Stimulated activated CD4-positive, alpha-beta T cell treated with anti-CD3 and anti-CD28 coated beads, Interleukin-2, amount 100 ng/mL, for 24 hours (primary cell): ENCODE data around the gene LHFPL3.

Experiments used
- DNase-seq, 2 donors: peaks; one replicate each; pipeline ENCODE4 v3.0.0-alpha.2; 2020

LHFPL3 gene

DNA sequence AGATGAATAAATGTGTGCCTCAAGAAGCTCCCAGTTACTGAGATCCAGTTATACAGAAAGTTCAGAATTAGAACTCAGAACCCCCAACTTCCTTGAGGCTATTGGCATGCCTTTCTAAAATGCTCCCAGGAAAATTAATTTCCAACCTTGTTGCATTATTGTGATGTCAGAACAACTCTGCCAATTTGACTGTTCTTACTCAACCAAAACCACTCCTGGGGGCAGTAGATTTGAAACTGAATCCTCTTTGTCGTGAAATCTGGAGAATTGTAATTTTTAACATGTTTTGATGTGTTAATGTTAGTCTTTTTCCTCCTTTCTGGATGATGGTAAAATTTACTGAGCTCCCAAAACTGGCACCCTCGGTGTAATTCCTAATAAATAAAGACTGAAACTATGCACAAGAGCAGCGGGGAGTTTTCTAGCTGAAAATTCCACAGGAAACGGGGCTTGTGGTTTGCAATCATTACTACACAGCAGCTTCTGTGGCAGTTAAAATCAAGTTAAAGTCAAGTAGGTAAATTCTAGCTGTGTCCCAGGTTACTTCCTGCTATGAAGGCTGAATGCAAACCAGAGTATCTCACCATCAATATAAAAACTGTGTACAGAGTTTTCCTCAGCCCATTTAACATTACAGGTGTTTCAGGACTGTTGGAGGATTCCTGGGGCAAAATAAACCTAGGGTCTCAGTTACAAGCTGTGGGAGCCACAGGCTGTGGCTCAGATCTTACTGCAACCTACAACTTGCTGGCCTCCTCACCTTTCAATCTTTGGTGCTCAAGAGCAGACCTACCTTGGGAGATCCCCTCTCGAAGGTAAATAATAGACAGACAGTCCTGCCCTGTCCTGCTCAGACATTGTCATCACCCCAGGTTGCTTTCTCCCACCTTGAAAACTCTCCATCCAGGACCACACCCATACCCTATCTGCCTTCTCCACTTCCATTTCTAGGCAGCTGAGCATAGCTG is 529.3 kb downstream of the LHFPL3 start:
- DNase-seq: no peak

DNA sequence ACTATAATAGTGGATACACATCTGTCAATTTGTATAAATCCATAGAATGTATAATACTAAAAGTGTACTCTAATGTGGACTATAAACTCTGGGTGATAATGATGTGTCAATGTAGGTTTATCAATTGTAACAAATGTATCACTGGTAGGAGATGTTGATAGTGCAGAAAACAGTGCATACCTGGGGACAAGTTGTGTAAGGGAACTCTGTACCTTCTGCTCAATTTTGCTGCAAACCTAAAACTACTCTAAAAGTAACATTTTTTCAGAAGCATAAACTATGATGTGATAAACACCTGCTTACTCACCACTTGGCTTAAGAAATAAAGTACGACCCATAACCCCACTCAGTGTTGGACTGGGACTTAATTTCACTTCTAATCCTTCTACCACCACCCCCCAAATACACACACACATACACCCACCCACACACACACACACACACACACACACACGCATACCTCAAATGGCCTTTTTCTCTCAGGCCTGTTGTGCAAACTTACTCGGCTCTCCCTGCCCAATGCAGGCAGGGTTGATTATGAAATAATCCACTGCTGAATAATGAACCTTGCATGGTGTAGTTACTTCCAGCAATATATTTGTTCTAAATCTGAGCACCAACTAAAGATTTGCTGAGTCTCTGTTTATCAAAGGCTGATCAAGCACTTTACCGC is 531.5 kb downstream of the LHFPL3 start:
- no peak for DNase-seq

DNA sequence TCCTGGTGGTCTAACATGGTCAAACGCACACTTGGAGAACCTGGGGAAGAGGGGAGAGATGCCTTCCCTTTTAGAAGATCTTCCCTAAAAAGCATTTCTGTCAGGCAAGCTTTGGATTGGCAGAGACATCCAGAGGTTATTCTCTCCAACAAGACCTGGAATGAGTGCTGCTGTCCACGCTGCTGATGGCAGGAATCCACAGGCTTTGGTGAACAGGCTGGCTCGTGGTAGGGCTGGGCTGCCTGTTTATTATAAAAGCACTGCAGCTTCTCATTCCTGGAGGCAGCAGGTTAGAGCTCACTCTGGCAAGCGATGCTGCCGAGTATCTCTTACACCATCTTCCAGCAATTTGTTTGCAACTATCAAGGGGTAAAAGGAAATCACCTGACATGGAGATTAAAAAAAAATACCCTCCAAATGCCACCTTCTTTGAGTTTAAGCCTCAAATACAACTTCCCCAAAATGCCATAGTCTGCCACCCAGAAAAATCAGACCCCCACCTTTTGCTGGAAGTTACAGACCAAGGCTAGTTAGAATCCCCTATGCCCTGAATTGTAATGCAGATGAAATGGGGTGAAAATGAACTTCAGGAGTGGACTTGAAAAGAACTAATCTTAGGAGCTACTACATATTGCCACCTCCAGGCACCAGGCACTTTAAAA is 533.5 kb downstream of the LHFPL3 start:
- no peak for DNase-seq

DNA sequence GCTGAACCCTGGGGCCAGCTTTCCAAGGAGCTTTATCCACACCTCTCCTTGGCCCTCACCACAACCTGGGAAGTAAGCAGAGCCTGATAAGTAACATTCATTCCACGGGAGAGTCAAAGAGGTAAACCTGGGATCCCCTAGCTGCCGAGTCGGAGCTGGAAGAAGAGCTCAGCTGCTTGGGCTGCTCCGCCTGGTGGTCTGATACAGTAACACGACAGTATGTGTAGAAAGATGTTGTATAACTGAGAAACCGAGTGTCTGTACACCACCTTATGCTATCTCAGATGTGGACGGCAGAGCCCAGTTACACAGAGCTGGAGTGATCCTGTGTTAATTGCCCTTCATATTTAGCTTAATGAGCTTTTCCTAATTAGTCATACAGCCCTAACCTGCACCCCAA is 534.3 kb downstream of the LHFPL3 start:
- DNase-seq: no peak

DNA sequence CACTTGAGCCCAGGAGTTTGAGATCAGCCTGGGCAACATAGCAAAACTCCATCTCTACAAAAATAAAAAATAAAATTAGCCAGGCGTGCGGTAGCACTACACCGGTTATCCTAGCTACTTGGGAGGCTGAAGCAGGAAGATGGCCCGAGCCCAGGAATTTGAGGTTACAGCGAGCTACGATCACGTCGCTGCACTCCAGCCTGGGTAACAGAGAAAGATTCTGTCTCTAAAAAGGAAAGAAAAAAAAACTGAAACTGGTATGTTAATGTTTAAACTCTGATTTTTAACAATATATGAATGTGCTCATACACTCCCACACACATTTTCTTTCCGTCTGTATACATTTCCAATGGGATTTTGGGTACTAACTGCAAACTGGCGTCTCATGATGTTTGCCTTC is 545.0 kb downstream of the LHFPL3 start:
- no peak for DNase-seq

DNA sequence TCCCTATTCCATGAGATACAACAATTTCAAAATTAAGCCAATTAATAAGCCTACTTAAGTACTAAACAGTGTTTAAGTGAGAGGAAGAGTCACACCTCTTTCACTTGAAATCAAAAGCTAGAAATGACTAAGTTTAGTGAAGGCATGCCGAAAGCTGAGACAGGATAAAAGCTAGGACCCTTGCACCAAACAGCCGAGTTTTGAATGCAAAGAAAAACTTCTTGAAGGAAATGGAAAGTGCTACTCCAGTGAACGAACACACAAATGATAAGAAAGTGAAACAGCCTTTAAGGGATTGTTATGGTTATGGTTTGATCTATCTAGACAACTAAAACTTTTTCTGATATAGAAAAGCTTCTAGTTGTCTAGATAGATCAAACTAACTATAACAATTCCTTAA is 550.2 kb downstream of the LHFPL3 start:
- DNase-seq: no peak

DNA sequence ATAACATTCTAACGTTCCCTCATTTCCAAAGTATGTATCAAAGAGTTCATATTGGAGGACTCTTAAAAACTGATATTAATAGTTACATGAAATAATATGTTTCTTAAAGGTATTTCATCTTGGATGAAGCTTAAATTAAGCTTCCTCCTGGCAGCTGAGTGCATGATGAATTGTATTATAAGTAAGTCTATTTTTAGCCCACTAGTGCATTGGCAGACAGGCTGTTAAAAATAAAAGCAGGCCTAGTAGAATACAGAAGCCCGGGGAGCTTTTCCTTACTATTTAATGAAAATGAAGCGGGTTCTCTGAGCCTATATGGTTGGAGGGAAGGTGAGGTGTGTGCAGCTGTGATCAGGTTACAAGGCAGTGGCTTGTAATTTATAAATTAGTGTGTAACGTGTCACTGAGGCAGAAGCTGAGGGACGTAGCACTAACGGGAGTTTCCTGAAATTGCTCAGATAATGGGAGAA is 554.9 kb downstream of the LHFPL3 start:
- no peak for DNase-seq

DNA sequence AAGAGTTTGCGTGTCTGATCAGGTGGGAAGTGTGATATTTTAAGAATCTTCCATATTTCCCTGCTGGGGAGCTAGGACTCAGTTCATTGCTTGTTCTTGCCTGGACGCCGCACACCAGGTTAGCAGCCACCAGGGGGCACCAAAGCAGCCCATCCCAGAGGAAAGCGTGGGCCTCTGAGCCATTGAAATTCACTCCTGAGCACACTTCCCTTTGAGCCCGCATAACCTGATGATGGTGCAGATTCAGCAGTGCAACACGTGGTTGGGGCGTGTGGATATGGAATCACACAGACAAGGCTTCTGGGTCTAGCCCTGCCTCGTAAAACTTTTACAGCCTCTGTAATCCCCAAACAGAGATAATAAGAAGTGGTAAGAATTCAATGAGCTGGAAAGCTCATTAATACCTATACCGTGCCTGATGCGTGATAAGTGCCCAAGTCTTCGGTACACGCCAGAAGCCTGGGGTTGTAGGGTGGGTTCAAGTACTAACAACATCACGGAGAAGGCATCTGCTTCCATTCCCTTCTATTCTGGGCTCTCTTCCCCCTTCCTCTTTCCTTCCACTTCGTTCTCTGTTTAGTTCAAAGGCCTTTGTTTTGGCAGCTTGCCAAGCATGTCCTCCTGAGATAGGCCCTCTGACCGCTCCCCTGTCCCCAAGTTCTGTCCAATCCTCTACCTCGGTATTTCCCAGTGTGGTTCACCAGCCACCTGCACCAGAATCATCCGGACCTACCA is 555.5 kb downstream of the LHFPL3 start:
- DNase-seq: peak; percentile 85 to 87

DNA sequence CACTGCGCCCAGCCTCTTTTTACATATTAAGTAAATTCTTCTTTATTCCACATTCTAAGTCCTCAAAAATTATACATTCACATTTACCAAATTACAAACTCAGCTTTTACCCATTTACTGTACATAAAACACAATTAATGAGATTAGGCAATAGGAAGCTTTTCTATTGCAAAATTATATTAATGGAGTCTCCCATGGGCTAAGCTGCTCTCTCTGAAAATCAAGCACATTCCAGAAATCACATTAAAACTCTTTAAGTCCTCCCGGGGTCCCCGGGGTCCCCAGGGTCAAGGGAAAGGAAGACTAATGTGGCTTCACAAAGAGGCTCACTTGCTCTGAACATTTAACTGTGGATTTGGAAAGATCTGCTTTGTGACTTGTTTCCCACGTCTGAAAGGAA is 558.2 kb downstream of the LHFPL3 start:
- DNase-seq: no peak

DNA sequence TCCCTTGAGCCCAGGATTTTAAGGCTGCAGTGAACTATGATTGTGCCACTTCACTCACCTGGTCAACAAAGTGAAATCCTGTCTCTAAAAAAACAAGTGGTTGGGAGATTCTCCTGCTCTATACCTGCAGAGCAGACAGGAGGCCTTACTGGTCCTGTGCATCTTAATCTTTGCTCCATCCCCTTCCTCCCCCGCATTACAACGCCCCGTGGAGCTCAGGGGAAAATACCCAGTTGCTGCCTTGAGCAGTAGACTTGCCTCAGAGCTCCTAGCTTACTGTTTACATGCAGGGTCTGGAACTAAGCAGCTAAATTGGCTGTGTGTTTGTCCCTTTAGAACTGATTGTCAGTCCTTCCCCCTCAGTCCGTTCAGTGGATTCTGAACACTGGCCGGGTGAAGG is 561.8 kb downstream of the LHFPL3 start:
- DNase-seq: no peak

DNA sequence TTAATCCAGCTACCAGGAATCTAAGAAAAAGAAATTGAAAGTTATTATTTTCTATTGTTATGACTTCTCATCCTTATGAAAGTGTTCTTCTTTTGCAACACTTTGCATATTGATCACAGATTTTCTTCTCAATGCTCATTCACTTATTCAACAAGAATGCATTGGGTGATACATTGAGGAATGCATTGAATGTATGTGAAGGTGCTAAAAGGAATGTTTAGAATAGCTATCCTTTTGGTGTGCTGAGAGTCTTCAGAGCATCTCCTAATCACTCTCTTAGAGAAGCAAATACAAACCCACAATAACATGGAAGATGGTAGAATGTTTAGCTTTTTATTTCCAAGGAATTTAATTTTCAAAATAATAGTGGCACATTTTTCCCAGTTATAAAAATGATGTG is 563.5 kb downstream of the LHFPL3 start:
- DNase-seq: no peak

DNA sequence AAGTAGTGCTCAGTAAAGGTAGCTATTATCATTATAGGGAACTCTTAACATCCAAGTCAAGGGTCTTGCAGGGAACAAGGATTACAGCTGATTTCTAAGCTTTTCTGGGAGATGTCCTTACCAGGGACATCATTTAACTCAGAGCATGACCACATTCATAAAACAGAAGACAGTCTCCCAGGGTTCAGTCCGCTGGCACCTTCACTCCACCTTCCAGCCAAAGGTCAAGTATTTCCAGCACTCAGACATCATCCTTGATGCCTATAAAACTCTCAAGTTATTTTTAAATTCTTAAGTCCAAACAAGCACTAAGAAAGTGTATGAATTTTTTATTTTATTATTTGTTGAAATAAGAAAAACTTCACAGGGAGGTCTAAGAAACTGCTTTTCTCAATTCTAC is 565.9 kb downstream of the LHFPL3 start:
- DNase-seq: no peak

DNA sequence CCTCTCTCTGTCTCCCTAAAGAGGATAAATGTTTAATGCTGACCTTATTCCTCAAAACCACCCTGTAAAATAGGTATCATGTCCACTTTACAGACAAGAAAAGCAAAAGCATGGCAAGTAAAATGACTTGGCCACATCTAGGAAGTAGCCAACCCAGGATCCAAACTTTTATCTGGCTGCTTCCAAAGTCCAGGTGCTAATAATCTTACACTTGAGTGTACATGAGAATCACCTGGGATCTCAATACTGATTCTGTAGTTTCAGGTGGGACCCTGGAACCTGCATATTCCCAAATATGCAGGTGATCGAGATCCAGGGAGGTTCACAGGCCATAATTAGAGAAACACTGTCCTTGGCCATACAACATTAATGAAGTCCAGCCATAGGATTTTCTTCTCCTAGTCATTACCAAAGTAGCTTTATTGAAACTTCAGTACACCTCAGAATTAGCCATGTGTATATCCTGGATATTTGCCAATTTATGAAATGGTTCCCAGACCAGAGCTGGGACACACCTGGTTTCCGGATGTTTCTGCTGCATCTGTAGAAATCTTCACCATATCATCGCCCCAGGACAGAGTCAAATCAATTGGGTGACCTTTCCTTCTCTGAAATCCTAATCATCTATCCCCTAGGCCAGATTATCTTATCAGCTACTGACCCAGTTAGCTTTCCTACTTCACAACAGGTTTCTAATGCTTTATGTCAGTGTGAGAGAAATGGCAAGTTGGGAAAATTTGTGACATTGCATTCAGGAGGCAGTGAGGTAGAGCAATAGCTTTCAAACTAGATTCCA is 566.5 kb downstream of the LHFPL3 start:
- DNase-seq: no peak

DNA sequence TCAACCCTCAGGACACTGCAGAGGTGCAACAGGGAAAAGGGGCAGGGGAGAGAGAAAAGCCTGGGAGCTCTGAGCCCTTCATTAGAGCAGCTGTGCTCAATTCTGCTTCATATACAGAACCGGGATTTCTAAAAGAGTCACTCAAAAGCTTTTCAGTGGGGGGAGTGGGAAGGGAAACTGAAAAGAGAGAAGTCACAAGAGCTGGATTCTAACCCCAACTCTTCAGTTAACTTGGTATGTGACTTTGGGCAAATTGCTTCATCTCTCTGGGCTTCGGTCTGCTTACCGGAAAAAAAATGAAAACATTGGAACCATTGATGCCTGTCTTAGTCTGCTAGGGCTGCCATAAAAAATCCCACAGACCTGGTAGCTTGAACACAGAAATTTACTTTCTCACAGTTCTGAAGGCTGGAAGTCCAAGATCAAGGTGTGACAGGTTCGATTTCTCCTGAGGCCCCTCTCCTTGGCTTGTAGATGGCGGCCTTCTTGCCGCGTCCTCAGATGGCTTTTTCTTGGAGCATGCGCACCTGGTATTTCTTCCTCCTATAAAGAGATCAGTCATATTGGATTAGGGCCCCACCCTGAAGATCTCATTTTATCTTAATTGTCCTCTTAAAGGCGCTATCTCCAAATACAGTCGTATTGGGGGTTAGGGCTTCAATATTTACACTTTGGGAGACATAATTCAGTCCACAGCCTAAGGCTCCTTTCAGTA is 567.3 kb downstream of the LHFPL3 start:
- DNase-seq: no peak

DNA sequence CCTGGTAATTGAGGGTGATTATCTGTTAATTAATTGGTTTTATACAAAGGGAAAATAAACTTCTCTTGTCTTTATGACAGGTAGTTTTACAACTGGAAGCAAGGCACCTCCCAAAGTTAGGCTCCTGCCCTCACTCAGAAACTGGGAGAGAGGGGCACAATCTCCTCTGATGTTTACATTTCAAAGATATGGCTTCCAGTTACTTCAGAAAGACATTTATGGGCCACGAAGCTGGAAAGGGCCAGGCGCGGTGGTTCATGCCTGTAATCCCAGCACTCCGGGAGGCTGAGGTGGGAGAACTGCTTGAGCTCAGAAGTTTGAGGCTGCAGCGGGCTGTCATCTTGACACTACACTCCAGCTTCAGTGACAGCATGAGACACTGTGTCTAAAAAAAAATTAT is 570.0 kb downstream of the LHFPL3 start:
- DNase-seq: no peak

DNA sequence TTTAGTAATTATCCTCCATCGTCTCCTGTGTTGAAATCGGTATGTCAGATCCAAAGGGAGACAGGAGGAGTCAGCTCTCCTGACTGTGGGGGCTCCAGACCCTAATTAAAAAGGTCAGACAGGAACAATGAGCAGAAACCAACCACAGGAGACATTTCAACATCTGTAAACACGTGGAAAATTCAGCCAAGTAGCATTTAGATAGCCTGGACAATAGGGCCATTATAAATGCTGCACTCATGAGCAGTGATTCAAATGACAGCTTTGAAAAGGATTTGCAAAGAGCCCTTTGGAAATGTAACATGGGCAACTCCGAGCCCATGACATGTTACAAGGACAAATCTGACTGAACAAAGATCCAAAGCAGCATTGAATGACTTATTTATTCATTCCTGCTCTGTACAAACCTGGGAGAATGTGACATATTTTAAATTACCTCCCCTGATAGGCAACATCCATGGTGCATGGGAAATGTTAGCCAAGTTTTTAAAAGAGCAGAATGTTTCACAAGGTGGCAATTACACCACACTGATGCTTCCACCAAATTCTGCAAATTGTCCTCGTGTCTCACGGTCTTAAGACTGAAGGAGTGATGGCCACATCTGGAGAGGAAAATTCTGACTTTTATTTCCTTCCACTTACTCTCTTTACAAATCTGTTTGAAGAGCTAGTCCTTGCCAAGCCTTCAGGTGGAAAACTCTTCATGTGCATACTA is 572.3 kb downstream of the LHFPL3 start:
- DNase-seq: no peak

DNA sequence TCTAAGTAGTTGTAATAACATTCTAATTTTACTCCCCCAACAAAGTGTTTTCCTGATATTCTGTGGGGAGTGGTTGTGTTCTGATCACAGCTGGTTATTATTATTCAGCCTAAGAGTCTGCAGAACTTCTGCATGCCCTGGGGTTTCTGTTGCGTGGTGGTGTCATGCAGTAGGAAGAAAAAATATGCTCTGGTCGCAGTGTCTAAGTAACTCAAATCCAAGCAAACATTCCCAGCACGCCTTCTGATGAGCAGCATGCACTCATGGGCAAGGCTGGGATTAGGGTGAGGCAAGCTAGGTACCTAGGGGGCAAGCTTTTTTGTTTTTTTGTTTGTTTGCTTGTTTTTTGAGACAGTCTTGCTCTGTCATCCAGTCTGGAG is 572.8 kb downstream of the LHFPL3 start:
- no peak for DNase-seq

DNA sequence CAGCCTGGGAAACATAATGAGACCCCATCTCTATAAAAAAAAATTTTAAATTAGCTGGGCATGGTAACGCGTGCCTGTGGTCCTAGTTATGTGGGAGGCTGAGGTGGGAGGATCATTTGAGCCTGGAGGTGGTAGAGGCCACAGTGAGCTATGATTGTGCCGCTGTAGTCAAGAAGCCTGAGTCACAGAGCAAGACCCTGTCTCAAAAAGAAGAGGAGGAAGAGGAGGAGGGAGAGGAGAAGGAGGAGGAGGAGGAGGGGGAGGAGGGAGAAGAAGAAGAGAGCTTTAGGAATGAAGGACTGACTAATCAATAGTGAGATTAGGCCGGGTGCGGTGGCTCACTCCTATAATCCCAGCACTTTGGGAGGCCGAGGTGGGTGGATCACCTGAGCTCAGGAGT is 573.8 kb downstream of the LHFPL3 start:
- no peak for DNase-seq

DNA sequence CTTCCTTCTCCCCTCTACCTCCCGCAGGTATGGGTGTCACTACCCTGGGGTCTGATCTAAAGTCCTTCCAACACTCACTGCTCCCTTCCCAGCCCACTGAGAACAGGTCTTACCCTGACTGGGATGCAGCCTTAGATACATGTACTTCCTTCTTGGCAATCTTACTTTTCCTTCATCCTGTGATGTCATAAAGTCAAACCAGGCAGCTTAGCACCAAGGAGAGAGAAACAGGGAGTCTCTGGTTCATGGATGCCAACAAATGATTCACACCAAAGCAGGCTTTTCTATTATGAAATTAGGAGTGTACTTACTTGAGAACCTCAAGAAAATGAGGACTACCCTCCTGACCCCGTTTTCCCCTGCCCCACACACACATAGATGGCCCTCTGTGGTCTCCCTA is 574.6 kb downstream of the LHFPL3 start:
- DNase-seq: no peak

DNA sequence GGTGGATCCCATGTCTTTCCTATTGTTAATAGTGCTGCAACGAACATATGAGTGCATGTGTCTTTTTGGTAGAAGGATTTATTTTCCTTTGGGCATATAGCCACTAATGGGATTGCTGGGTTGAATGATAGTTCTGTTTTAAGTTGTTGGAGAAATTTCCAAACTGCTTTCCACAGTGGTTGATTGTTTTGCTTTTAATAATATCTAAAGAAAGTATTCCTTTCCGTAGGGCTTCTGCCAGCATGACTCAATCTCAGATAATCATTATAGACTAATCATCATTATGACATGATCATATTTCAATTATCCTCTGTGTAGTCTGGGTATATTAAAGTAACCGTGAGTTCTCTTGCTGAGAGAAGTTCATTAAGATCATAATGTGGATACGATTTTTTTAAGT is 575.4 kb downstream of the LHFPL3 start:
- no peak for DNase-seq

DNA sequence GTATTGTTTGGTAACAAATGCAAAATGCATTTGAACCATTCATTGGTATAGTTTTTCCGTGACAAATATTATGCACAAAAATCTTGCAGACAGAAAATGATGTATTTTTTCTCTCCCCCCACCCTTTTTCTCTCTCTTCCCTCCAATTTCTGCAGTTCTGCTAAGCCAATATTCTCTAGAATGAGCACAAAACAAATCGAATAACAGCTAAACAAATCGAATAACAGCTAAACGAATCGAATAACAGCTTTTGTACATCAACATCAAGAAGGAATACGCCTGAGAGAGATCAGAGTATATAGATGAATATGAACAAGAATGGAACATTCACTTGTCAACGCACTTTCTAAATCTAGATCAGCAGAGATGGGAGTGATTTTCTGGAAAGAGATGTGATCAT is 577.6 kb downstream of the LHFPL3 start:
- no peak for DNase-seq
